ENCODE results near the gene TRIM31. TPM values are rescaled to one million over a fixed set of nuclear protein-coding genes. Genes with fewer than 3 reads are reported as not detected.

TRIM31 gene
- total and polyA plus RNA-seq, 10 donors = 0.09 to 0.14 TPM; not detected in 8

- Histone ChIP-seq H3K4me1 (peaks cover 0 to 14% (median 6%) of the 10 kb centered on the region in 6 donors), H3K36me3 (no peaks in the 10 kb centered on the region), H3K4me3 (no peak overlapping the region), H3K27me3 (replicated peaks in 1 of 7) (peaks cover 0 to 22% (median 0%) of the 10 kb centered on the region in 7 donors), H3K9me3 (no peaks in the 10 kb centered on the region), H3K27ac (no peak overlapping the region)
- 84 to 94% (median 89%) methylated on average over 10 of the region's 10 CpGs for WGBS, 5 donors
- no peak for DNase-seq
- intact Hi-C loops (cut with DNase I; ENCODE audit: low total_unique reads) = no loop called here
- TF ChIP-seq POLR2A (IDR thresholded peaks at IDR 0.05) (no peak), POLR2AphosphoS5 (IDR thresholded peaks at IDR 0.05) (no peak), CTCF (IDR thresholded peaks at IDR 0.05 in 8 of 11, conservative IDR thresholded peaks at IDR 0.05 in 3 of 11) (no peak)
Measured at GRCh38 chr6:30150671-30151395, 37.9 kb upstream of the TRIM31 start.

DNA sequence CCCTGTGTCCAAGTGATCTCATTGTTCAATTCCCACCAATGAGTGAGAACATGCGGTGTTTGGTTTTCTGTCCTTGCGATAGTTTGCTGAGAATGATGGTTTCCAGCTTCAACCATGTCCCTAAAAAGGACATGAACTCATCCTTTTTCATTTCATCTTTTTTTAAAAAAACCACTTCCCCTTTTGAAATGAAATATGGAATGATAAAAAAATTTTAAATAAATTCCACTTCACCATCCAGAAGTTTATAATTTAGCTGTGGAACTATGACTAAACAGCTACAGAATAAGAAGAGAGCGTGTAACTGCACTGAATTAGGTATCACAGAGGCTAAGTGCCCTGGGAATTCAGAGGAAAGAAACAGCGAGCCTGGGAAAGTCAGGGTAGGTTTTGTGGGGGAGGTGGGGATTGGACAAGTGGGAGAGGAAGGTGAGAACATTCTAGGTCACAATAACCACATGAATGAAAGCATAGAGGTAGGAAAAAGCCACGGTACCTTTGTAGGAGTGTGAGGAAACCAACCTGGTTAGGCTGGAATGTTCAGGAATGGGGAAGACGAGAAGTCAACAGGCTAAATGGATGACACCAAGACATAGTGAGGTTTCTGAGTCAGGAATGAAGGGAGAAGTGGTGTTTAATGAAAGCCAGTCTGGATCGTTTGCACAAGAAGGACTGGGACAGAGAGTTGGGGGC lies 37.1 kb upstream of the TRIM31 start:
- H3K9me3 ChIP-seq = no peaks in the 10 kb centered on the region
- H3K4me3 ChIP-seq = no peak overlapping the region
- H3K4me1 ChIP-seq = peaks cover 0 to 10% (median 2%) of the 10 kb centered on the region in 6 donors
- peaks cover 0 to 28% (median 4%) of the 10 kb centered on the region in 7 donors for H3K27me3 ChIP-seq (replicated peaks in 1 of 7)
- no peak for TF ChIP-seq CTCF (IDR thresholded peaks at IDR 0.05 in 8 of 11, conservative IDR thresholded peaks at IDR 0.05 in 3 of 11)
- TF ChIP-seq POLR2A (IDR thresholded peaks at IDR 0.05) = no peak
- TF ChIP-seq POLR2AphosphoS5 (IDR thresholded peaks at IDR 0.05) = no peak
- intact Hi-C loops (cut with DNase I; ENCODE audit: low total_unique reads) = no loop called here
- no peaks in the 10 kb centered on the region for H3K36me3 ChIP-seq
- 70 to 82% (median 73%) methylated on average over 7 of the region's 7 CpGs for WGBS, 5 donors
- DNase-seq = no peak
- no peak overlapping the region for H3K27ac ChIP-seq

DNA sequence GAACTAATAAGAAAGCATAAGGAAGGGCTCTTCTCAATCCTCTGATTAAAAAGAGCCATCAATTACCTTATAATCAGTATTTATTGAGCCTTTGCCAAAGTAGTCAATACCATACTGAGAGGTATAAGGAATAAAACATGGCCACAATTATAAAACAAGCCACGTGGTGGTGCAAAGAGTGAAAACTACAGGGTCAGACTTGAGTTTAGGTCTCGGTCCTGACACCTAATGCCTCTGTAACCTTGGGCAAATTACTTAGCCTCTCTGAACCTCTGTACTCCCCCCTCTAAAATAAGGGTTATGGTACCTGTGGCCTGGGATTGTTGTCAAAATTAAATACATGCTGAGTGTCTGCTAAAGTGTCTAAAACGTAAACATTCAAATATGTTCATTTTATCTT lies 36.3 kb upstream of the TRIM31 start:
- DNase-seq = no peak
- Histone ChIP-seq H3K27ac (no peak overlapping the region), H3K4me1 (peaks cover 0 to 10% (median 0%) of the 10 kb centered on the region in 6 donors), H3K9me3 (no peaks in the 10 kb centered on the region), H3K36me3 (no peaks in the 10 kb centered on the region), H3K27me3 (replicated peaks in 1 of 7) (peaks cover 0 to 35% (median 4%) of the 10 kb centered on the region in 7 donors), H3K4me3 (no peak overlapping the region)
- WGBS, 5 donors = 59 to 82% (median 73%) methylated on average over 3 of the region's 3 CpGs
- TF ChIP-seq POLR2AphosphoS5 (IDR thresholded peaks at IDR 0.05) (no peak), POLR2A (IDR thresholded peaks at IDR 0.05) (no peak), CTCF (IDR thresholded peaks at IDR 0.05 in 8 of 11, conservative IDR thresholded peaks at IDR 0.05 in 3 of 11) (no peak)
- intact Hi-C loops (cut with DNase I; ENCODE audit: low total_unique reads) = no loop called here

DNA sequence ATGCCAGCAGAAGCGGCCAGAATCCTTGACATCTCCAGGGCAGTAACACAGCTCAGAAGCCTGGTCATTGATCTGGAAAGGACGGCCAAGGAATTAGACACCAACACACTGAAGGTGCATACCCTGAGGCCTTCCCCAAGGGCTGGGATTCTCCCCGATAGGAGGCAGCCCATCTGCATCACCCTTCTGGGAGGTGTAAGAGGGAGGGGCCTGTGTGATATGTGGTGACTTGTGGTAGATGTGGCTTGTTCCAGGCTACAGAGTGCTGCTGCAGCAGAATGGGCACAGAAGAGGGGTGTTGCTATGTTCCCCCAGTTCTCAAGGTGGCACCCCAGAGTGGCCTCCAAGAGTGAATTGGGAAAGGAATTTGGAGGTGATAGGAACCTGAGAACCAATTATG lies 34.2 kb upstream of the TRIM31 start:
- WGBS, 5 donors = 72 to 92% (median 90%) methylated on average over 2 to 3 of the region's 3 CpGs
- Histone ChIP-seq H3K4me1 (peaks cover 0 to 9% (median 0%) of the 10 kb centered on the region in 6 donors), H3K36me3 (no peaks in the 10 kb centered on the region), H3K27me3 (replicated peaks in 1 of 7) (peaks cover 0 to 43% (median 4%) of the 10 kb centered on the region in 7 donors), H3K27ac (no peak overlapping the region), H3K4me3 (no peak overlapping the region), H3K9me3 (no peaks in the 10 kb centered on the region)
- no peak for TF ChIP-seq CTCF (IDR thresholded peaks at IDR 0.05 in 8 of 11, conservative IDR thresholded peaks at IDR 0.05 in 3 of 11)
- no peak for TF ChIP-seq POLR2A (IDR thresholded peaks at IDR 0.05)
- TF ChIP-seq POLR2AphosphoS5 (IDR thresholded peaks at IDR 0.05) = no peak
- DNase-seq = no peak
- intact Hi-C loops (cut with DNase I; ENCODE audit: low total_unique reads) = no loop called here

Data from spleen (tissue), 11 donors.